Iris pigment epithelial cell (primary cell): ENCODE measurements around the gene ANKRD39.

Experiments used
- DNase-seq: peaks from one replicate; pipeline ENCODE4 v3.0.0-alpha.2; 2011; ENCODE audit warnings: low read depth

ANKRD39 gene

GRCh38 chr2:96887493-96888012 is 29.7 kb upstream of the ANKRD39 start:
- no peak for DNase-seq

DNA sequence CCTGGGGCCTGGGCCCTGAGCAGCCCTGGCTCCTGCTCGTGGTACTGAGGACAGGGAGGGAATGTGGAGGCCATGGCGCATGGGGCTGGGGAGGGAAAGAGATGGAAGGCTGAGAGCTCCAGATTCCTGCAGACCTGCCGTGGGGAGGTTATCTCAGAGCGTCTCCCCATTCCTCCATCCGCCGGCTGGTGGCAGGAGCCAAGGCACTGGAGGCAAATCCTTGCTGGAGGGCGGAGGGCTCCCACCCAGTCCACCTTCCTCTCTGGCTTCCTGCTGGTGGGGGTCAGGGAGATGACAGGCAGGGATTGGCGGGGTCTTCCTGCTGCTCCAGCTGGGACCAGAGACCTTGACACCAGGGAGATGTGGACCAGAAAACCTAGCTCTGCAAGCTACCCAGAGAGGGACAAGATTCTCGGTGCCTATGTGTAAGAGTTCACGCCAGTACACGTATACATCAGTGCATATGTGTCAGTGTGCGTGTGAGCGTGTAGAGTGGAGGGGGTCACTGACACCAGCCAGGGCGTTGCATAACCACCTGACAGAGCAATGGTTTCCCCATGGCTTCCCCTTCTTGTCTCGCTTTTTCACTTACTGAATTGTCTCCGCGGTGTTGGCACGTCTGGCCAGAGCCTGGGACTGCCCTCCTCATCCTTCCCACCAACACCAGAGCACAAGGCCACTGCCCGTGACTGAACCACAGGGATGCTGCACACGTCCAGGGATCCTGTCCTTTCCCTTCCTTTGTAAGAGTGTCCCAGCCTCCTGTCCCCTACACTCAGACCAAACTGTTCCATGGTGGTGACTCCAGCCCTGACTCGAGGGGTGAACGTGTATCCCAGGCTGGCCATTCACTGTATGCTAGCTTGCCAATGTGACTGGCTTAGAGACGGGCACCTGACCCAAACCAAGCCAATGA is 27.9 kb upstream of the ANKRD39 start:
- DNase-seq: no peak

- DNase-seq: no peak
Measured at GRCh38 chr2:96884299-96885094, 26.7 kb upstream of the ANKRD39 start.

GRCh38 chr2:96883306-96883705 is 25.5 kb upstream of the ANKRD39 start:
- no peak for DNase-seq

DNA sequence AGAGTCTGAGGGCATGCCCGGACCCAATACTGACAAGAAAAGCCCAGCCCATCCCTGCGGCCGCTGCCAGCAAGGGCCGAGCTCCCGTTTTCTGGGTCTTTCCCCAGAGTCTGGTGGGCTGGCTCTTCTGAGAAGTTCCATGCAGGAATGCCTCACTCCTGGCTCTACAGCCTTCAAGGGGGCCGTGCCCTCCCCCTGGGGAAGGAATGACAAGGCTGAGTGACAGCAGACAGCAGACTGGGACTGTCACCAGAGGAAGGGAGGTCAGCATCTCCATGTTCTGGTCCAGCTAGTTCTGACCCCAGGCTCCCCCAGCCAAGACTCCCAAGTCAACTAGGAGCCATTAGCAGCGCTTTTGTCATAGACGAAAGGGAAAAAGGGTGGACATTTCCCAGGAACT is 25.1 kb upstream of the ANKRD39 start:
- DNase-seq: no peak

- no peak for DNase-seq
Measured at GRCh38 chr2:96882230-96882629, 24.4 kb upstream of the ANKRD39 start.

- DNase-seq: no peak
Measured at GRCh38 chr2:96881349-96882195, 23.8 kb upstream of the ANKRD39 start.

GRCh38 chr2:96880891-96881273 is 23.1 kb upstream of the ANKRD39 start:
- DNase-seq: no peak

DNA sequence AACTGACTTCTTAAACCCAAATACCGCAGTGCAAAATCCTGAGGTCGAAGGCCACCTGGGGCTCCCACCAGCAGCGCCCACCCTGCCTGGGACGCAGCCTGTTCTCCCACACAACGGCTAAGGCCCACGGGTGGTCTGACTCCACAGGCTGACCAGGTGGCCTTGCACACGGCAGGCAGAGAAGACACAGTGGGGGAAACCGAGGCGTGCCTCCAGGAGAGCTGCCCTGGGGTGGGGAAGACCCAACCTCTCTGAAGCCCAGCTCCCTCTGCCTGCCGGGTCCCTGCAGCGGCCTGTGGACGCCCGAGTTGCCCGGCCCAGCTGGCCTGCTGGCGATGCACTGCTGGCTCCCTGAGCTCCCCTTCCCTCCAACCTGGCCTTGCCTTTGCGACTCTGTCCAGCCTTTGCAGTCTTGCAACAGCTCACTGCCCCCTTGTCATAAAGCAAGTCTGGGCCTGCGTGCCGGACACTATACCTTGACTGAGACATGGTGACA is 21.8 kb upstream of the ANKRD39 start:
- no peak for DNase-seq

- DNase-seq: no peak
Measured at GRCh38 chr2:96878796-96879544, 21.2 kb upstream of the ANKRD39 start.

DNA sequence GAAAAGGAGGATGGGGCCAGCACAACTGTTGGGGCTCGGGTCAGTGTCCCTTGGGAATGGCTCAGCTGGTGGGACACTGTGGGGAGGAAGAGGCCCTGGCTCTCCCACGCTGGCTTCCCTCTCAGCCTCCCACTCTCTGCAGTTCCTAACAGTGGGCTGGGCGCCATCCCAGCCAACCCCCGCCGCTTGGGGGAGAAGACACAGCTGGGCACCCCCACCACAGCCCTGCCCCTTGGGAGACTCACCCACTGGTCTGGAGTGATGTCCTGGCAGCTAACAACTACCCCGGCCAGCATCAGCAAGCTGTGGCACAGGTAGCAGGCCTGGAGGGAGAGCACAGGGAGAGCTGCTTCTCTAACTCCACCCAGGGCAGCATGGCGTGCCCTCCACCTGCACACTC is 20.4 kb upstream of the ANKRD39 start:
- DNase-seq: no peak

DNA sequence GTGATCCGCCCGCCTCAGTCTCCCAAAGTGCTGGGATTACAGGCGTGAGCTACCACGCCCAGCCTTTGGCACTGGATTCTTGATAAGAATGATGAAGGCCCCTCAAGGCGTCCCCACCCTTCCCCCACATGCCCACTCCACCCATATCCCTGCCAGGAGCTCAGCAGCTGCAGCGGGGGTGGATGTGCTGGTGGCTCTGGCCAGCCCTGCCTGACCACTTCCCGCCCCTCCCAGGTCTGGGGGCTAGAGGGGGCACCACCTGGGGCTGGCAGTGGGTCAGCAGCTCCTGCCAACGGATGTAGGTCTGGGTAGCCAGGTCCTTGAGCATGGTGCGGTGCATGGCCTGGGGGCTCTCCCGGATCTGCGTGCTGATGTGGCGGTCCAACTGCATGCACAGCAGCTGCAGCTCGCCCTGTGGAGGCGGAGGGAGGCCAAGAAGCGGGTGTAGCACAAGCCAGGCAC is 19.8 kb upstream of the ANKRD39 start:
- DNase-seq: no peak

DNA sequence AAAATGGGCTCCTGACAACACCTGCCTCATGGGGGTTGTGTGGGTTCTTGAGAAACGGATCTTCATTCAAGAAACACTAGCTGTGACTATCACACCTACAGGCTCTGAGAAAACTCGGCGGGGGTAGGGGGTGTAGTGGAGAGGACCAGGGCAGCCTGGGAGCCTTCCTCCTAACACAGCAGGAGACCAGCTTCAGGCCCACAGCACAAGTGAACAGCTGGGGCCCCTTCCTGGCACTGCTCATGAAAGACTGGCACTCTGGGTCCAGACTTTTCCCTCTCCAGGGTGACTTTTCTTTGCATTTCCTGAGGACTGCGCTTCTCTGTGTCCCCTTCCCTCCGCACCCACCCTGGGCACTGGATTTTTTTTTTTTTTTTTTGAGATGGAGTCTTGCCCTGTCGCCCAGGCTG is 19.2 kb upstream of the ANKRD39 start:
- no peak for DNase-seq

GRCh38 chr2:96876269-96877041 is 18.6 kb upstream of the ANKRD39 start:
- peak; percentile 44 for DNase-seq

GRCh38 chr2:96875498-96876268 is 17.9 kb upstream of the ANKRD39 start:
- DNase-seq: no peak

GRCh38 chr2:96874198-96874831 is 16.5 kb upstream of the ANKRD39 start:
- DNase-seq: no peak

- no peak for DNase-seq
Measured at GRCh38 chr2:96873651-96874096, 15.9 kb upstream of the ANKRD39 start.

GRCh38 chr2:96872591-96873349 is 15.0 kb upstream of the ANKRD39 start:
- peak; percentile 66 for DNase-seq
